SJCRH30 (cell line): ENCODE data around the gene PLCL1. TPM values are rescaled to one million over a fixed set of nuclear protein-coding genes. Genes with fewer than 3 reads are reported as not detected.
A peak's percentile ranks its signal among the peaks of the same experiment; 100 is the strongest.

Source experiments
- DNase-seq, 2 experiments: peaks; one replicate each; pipeline ENCODE4 v3.0.0-alpha.2; 2015 to 2020
- H3K27ac ChIP-seq: fragments of 250-450 bp; sonication (Bioruptor Pico); 2 replicates; pipeline ENCODE4 v1.5.1; 2020; ENCODE audit warnings: mild to moderate bottlenecking, moderate library complexity
- H3K27me3 ChIP-seq: fragments of 250-450 bp; sonication (Bioruptor Pico); 2 replicates; pipeline ENCODE4 v1.5.1; 2020; ENCODE audit warnings: mild to moderate bottlenecking, moderate library complexity
- H3K36me3 ChIP-seq: fragments of 250-450 bp; sonication (Bioruptor Pico); 2 replicates; pipeline ENCODE4 v1.5.1; 2020; ENCODE audit warnings: mild to moderate bottlenecking, moderate library complexity
- H3K4me1 ChIP-seq: fragments of 250-450 bp; sonication (Bioruptor Pico); 2 replicates; pipeline ENCODE4 v1.5.1; 2020; ENCODE audit warnings: mild to moderate bottlenecking, moderate library complexity
- H3K4me3 ChIP-seq: fragments of 250-450 bp; sonication (Bioruptor Pico); 2 replicates; pipeline ENCODE4 v1.5.1; 2020; ENCODE audit warnings: mild to moderate bottlenecking, moderate library complexity
- H3K9me3 ChIP-seq: fragments of 250-450 bp; sonication (Bioruptor Pico); replicated peaks from 2 replicates; pipeline ENCODE4 v1.5.1; 2020; ENCODE audit warnings: mild to moderate bottlenecking, moderate library complexity
- total RNA-seq: library from RNA; depleted of rRNA; stranded (reverse); fragments of >200 nt; shearing (Covaris generic); gene quantifications from 2 replicates; pipeline ENCODE4 v1.2.3, GENCODE V29; 2014

Gene PLCL1
- total RNA-seq, 1 experiment from 2014 or later, result not detected

GRCh38 chr2:198053148-198053547, 248.8 kb downstream of the PLCL1 start:
- DNase-seq, result peak in 1 of 2 experiments; percentile 1

GRCh38 chr2:198053776-198054175, 249.4 kb downstream of the PLCL1 start:
- Histone ChIP-seq H3K36me3 (no peaks in the 10 kb centered on the region), H3K27me3 (no peaks in the 10 kb centered on the region)
- no peak for DNase-seq

More at GRCh38 chr2:198053148-198053547, 248.8 kb downstream of the PLCL1 start:
- no peaks in the 10 kb centered on the region for H3K4me1 ChIP-seq
- no peaks in the 10 kb centered on the region for H3K9me3 ChIP-seq
- no peaks in the 10 kb centered on the region for H3K36me3 ChIP-seq
- no peaks in the 10 kb centered on the region for H3K27me3 ChIP-seq
- H3K4me3 ChIP-seq, result no peak overlapping the region
- H3K27ac ChIP-seq, result no peak overlapping the region

GRCh38 chr2:198054299-198054698, 249.9 kb downstream of the PLCL1 start:
- no peaks in the 10 kb centered on the region for H3K36me3 ChIP-seq
- no peaks in the 10 kb centered on the region for H3K9me3 ChIP-seq
- H3K27me3 ChIP-seq, result no peaks in the 10 kb centered on the region
- peak; percentile 17 to 44 for DNase-seq
- H3K4me1 ChIP-seq, result no peaks in the 10 kb centered on the region
- H3K27ac ChIP-seq, result no peak overlapping the region
- no peak overlapping the region for H3K4me3 ChIP-seq

More at GRCh38 chr2:198053776-198054175, 249.4 kb downstream of the PLCL1 start:
- Histone ChIP-seq H3K9me3 (no peaks in the 10 kb centered on the region), H3K4me3 (no peak overlapping the region), H3K27ac (no peak overlapping the region), H3K4me1 (no peaks in the 10 kb centered on the region)

GRCh38 chr2:198055716-198056115, 251.3 kb downstream of the PLCL1 start:
- H3K36me3 ChIP-seq, result no peaks in the 10 kb centered on the region

GRCh38 chr2:198056836-198057235, 252.4 kb downstream of the PLCL1 start:
- Histone ChIP-seq H3K27me3 (no peaks in the 10 kb centered on the region), H3K9me3 (no peaks in the 10 kb centered on the region), H3K36me3 (no peaks in the 10 kb centered on the region), H3K4me3 (no peak overlapping the region), H3K27ac (no peak overlapping the region), H3K4me1 (no peaks in the 10 kb centered on the region)
- no peak for DNase-seq

More at GRCh38 chr2:198055716-198056115, 251.3 kb downstream of the PLCL1 start:
- Histone ChIP-seq H3K4me1 (no peaks in the 10 kb centered on the region), H3K9me3 (no peaks in the 10 kb centered on the region), H3K27ac (no peak overlapping the region), H3K4me3 (no peak overlapping the region), H3K27me3 (no peaks in the 10 kb centered on the region)
- DNase-seq, result no peak

GRCh38 chr2:198059800-198060199, 255.4 kb downstream of the PLCL1 start:
- H3K27ac ChIP-seq, result no peak overlapping the region
- H3K4me3 ChIP-seq, result no peak overlapping the region
- no peaks in the 10 kb centered on the region for H3K4me1 ChIP-seq
- H3K27me3 ChIP-seq, result no peaks in the 10 kb centered on the region
- H3K9me3 ChIP-seq, result no peaks in the 10 kb centered on the region
- no peaks in the 10 kb centered on the region for H3K36me3 ChIP-seq
- DNase-seq, result no peak

- H3K4me3 ChIP-seq, result no peak overlapping the region
- no peaks in the 10 kb centered on the region for H3K27me3 ChIP-seq
- no peak overlapping the region for H3K27ac ChIP-seq
- DNase-seq, result no peak
- no peaks in the 10 kb centered on the region for H3K4me1 ChIP-seq
- no peaks in the 10 kb centered on the region for H3K36me3 ChIP-seq
- H3K9me3 ChIP-seq, result no peaks in the 10 kb centered on the region
Observed at GRCh38 chr2:198060277-198060676, 255.9 kb downstream of the PLCL1 start.

- no peak for DNase-seq
- H3K27ac ChIP-seq, result no peak overlapping the region
- H3K4me1 ChIP-seq, result no peaks in the 10 kb centered on the region
- no peaks in the 10 kb centered on the region for H3K27me3 ChIP-seq
- H3K9me3 ChIP-seq, result no peaks in the 10 kb centered on the region
- H3K4me3 ChIP-seq, result no peak overlapping the region
- H3K36me3 ChIP-seq, result no peaks in the 10 kb centered on the region
Observed at GRCh38 chr2:198062826-198063225, 258.4 kb downstream of the PLCL1 start.

- no peaks in the 10 kb centered on the region for H3K36me3 ChIP-seq
- H3K27ac ChIP-seq, result no peak overlapping the region
- no peaks in the 10 kb centered on the region for H3K4me1 ChIP-seq
- DNase-seq, result no peak
- no peaks in the 10 kb centered on the region for H3K27me3 ChIP-seq
- H3K9me3 ChIP-seq, result no peaks in the 10 kb centered on the region
- no peak overlapping the region for H3K4me3 ChIP-seq
Observed at GRCh38 chr2:198063242-198063641, 258.8 kb downstream of the PLCL1 start.

- Histone ChIP-seq H3K4me3 (no peak overlapping the region), H3K27me3 (no peaks in the 10 kb centered on the region)
Observed at GRCh38 chr2:198065322-198065721, 260.9 kb downstream of the PLCL1 start.

GRCh38 chr2:198066597-198066996, 262.2 kb downstream of the PLCL1 start:
- H3K36me3 ChIP-seq, result no peaks in the 10 kb centered on the region
- no peaks in the 10 kb centered on the region for H3K9me3 ChIP-seq
- no peaks in the 10 kb centered on the region for H3K27me3 ChIP-seq
- H3K4me3 ChIP-seq, result no peak overlapping the region
- H3K4me1 ChIP-seq, result no peaks in the 10 kb centered on the region
- no peak overlapping the region for H3K27ac ChIP-seq
- no peak for DNase-seq

More at GRCh38 chr2:198065322-198065721, 260.9 kb downstream of the PLCL1 start:
- Histone ChIP-seq H3K4me1 (no peaks in the 10 kb centered on the region), H3K9me3 (no peaks in the 10 kb centered on the region), H3K36me3 (no peaks in the 10 kb centered on the region), H3K27ac (no peak overlapping the region)
- no peak for DNase-seq

- no peak for DNase-seq
- Histone ChIP-seq H3K36me3 (no peaks in the 10 kb centered on the region), H3K9me3 (no peaks in the 10 kb centered on the region), H3K27ac (no peak overlapping the region), H3K4me1 (no peaks in the 10 kb centered on the region), H3K27me3 (no peaks in the 10 kb centered on the region), H3K4me3 (no peak overlapping the region)
Observed at GRCh38 chr2:198072655-198073054, 268.3 kb downstream of the PLCL1 start.

- H3K27ac ChIP-seq, result no peak overlapping the region
- H3K27me3 ChIP-seq, result no peaks in the 10 kb centered on the region
- H3K36me3 ChIP-seq, result no peaks in the 10 kb centered on the region
- DNase-seq, result peak in 1 of 2 experiments; percentile 11
- H3K4me3 ChIP-seq, result no peak overlapping the region
- H3K4me1 ChIP-seq, result no peaks in the 10 kb centered on the region
- H3K9me3 ChIP-seq, result no peaks in the 10 kb centered on the region
Observed at GRCh38 chr2:198073253-198073652, 268.9 kb downstream of the PLCL1 start.

GRCh38 chr2:198077477-198077876, 273.1 kb downstream of the PLCL1 start:
- DNase-seq, result no peak
- H3K36me3 ChIP-seq, result no peaks in the 10 kb centered on the region
- H3K27me3 ChIP-seq, result no peaks in the 10 kb centered on the region
- no peak overlapping the region for H3K4me3 ChIP-seq
- no peaks in the 10 kb centered on the region for H3K9me3 ChIP-seq
- H3K27ac ChIP-seq, result no peak overlapping the region
- H3K4me1 ChIP-seq, result no peaks in the 10 kb centered on the region

GRCh38 chr2:198080879-198081765, 276.7 kb downstream of the PLCL1 start:
- no peak for DNase-seq
- Histone ChIP-seq H3K27ac (no peak overlapping the region), H3K27me3 (no peaks in the 10 kb centered on the region; the same call in 1 of the 2 replicates), H3K4me3 (no peak overlapping the region), H3K9me3 (no peaks in the 10 kb centered on the region), H3K36me3 (no peaks in the 10 kb centered on the region), H3K4me1 (no peaks in the 10 kb centered on the region)
